ENCODE data around the gene C1QC.

DNA sequence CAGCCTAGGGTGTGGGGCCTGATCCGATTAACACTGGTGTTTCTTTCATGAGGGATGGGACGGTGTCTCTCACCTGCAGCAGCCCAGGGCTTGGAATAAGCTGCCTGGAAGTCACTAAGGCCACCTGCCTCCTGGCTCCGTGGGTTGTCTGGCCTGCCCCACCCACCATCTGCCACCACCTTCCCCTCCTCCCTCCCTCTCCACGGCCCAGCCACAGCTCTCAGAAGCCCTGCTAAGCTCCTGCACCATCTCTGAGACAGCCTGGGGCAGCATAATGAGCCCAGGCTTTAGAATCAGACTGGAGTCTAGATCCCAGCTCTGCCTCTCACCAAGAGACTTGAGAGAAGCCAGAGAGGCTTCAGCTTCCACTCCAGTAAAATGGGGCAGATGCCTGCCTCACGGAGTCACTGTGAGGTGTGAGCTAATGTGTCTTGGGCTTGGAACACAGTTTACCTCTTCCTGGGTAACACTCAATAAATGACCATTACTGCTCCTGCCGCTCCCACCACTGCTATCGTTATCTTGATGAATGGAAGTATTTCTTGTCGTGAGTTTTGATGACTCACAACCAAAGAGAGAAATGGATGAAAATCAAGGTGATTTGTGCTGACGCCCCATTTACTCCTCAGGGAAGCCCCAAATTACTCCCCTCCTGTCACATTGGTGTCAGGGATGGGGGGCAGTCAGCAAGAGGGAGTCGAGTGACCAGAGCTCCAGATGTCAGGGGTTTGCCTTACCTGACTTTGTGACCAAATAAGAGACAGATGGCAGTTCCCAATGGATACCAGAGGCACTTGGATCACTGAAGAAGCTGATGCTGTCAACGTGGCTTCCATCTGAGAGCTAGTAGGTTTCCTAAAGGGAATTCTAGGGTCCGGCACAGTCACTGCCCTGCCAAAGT is 30.5 kb upstream of the C1QC start:
- TF ChIP-seq, protein P1, sequence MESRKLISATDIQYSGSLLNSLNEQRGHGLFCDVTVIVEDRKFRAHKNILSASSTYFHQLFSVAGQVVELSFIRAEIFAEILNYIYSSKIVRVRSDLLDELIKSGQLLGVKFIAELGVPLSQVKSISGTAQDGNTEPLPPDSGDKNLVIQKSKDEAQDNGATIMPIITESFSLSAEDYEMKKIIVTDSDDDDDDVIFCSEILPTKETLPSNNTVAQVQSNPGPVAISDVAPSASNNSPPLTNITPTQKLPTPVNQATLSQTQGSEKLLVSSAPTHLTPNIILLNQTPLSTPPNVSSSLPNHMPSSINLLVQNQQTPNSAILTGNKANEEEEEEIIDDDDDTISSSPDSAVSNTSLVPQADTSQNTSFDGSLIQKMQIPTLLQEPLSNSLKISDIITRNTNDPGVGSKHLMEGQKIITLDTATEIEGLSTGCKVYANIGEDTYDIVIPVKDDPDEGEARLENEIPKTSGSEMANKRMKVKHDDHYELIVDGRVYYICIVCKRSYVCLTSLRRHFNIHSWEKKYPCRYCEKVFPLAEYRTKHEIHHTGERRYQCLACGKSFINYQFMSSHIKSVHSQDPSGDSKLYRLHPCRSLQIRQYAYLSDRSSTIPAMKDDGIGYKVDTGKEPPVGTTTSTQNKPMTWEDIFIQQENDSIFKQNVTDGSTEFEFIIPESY (IDR thresholded peaks at IDR 0.05): no peak
- TF ChIP-seq YY1 (IDR thresholded peaks at IDR 0.05) (no peak), GABPA (IDR thresholded peaks at IDR 0.05 in 1 of 2, conservative IDR thresholded peaks at IDR 0.05 in 1 of 2) (no peak), JUND (IDR thresholded peaks at IDR 0.05) (no peak), HNF4A (conservative IDR thresholded peaks at IDR 0.05) (no peak)
- TF ChIP-seq, protein P2, sequence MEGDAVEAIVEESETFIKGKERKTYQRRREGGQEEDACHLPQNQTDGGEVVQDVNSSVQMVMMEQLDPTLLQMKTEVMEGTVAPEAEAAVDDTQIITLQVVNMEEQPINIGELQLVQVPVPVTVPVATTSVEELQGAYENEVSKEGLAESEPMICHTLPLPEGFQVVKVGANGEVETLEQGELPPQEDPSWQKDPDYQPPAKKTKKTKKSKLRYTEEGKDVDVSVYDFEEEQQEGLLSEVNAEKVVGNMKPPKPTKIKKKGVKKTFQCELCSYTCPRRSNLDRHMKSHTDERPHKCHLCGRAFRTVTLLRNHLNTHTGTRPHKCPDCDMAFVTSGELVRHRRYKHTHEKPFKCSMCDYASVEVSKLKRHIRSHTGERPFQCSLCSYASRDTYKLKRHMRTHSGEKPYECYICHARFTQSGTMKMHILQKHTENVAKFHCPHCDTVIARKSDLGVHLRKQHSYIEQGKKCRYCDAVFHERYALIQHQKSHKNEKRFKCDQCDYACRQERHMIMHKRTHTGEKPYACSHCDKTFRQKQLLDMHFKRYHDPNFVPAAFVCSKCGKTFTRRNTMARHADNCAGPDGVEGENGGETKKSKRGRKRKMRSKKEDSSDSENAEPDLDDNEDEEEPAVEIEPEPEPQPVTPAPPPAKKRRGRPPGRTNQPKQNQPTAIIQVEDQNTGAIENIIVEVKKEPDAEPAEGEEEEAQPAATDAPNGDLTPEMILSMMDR (IDR thresholded peaks at IDR 0.05; ENCODE audit: low read depth, low read length, missing input control): no peak
- TF ChIP-seq, protein P3, sequence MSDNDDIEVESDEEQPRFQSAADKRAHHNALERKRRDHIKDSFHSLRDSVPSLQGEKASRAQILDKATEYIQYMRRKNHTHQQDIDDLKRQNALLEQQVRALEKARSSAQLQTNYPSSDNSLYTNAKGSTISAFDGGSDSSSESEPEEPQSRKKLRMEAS (IDR thresholded peaks at IDR 0.05): no peak

Measured in liver (tissue), 3 donors.